Measurements from ENCODE around the gene RPH3AL.

Gene RPH3AL

DNA sequence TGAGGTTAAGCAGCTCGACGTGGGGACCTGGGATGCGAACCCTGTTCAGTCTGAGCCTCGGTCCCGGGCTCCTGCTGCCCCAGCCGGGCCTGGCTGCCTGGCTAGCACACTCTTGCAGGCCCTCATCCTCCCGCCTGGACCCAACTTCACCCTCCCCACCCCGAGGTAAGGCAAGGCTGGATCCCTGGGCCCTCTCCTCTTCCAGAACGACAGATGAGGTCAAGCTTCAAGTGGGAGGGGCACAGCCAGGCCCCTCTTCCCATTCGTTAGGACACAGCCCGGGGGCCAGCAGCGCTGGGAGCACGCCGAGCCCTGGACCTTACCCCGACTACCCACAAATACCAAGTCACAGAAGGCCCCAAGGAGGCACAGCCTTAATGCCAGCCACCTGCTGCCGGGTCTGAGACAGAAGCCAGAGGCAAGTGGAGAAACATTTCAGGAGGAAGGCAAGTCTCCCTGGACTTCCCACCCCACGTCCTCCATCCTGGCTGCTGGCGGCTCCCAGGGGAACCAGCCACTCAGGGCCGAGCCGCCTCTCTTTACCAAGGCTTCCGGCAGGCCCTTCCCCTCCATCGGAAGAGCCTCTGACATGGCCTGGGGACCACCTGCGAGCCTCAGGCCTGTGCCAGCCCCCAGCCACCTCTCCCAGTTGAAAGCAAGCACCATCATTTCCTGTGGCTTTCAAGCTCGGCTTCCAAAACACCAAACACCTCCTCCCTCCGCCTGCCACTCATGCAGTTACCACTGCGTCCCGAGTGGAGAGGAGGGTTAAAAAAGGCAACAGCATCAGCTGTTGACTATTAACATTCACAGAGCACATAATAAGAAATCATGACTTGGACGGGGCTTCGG lies 59.9 kb downstream of the RPH3AL start:
- TF ChIP-seq TCF12 (IDR thresholded peaks at IDR 0.05; ENCODE audit: low read depth) (no peak), EGR1 (IDR thresholded peaks at IDR 0.05) (no peak), CREB1 (IDR thresholded peaks at IDR 0.05; ENCODE audit: low read depth) (no peak), FOXM1 (IDR thresholded peaks at IDR 0.05; ENCODE audit: borderline replicate concordance, low read depth) (no peak), ZBTB7A (IDR thresholded peaks at IDR 0.05; ENCODE audit: low read depth) (no peak), YY1 (IDR thresholded peaks at IDR 0.05; ENCODE audit: low read depth) (no peak), EP300 (IDR thresholded peaks at IDR 0.05; ENCODE audit: borderline replicate concordance) (no peak), NFIC (IDR thresholded peaks at IDR 0.05) (no peak), CEBPB (IDR thresholded peaks at IDR 0.05) (no peak)
- TF ChIP-seq, protein P1, sequence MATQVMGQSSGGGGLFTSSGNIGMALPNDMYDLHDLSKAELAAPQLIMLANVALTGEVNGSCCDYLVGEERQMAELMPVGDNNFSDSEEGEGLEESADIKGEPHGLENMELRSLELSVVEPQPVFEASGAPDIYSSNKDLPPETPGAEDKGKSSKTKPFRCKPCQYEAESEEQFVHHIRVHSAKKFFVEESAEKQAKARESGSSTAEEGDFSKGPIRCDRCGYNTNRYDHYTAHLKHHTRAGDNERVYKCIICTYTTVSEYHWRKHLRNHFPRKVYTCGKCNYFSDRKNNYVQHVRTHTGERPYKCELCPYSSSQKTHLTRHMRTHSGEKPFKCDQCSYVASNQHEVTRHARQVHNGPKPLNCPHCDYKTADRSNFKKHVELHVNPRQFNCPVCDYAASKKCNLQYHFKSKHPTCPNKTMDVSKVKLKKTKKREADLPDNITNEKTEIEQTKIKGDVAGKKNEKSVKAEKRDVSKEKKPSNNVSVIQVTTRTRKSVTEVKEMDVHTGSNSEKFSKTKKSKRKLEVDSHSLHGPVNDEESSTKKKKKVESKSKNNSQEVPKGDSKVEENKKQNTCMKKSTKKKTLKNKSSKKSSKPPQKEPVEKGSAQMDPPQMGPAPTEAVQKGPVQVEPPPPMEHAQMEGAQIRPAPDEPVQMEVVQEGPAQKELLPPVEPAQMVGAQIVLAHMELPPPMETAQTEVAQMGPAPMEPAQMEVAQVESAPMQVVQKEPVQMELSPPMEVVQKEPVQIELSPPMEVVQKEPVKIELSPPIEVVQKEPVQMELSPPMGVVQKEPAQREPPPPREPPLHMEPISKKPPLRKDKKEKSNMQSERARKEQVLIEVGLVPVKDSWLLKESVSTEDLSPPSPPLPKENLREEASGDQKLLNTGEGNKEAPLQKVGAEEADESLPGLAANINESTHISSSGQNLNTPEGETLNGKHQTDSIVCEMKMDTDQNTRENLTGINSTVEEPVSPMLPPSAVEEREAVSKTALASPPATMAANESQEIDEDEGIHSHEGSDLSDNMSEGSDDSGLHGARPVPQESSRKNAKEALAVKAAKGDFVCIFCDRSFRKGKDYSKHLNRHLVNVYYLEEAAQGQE (IDR thresholded peaks at IDR 0.05; ENCODE audit: low read depth), result no peak

DNA sequence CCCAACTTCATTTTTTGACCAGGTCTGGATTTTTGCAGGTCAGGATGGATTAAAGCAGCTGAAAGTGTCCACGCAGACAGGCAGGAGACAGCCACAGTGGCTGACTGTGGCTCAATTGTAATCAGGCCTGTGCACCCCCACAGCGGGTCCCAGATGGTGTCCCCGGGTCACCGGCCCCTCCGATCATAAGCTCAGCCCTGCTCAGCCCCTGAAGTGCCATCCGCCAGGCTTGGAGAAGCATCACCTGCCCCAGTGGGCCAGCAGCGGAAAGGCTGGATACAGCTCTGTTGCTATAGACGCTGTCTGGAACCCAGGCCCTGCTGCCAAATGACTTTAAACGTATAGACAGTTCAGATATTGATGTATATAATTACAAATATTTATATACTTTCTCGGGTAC lies 60.6 kb downstream of the RPH3AL start:
- no peak for TF ChIP-seq TCF12 (IDR thresholded peaks at IDR 0.05; ENCODE audit: low read depth)

DNA sequence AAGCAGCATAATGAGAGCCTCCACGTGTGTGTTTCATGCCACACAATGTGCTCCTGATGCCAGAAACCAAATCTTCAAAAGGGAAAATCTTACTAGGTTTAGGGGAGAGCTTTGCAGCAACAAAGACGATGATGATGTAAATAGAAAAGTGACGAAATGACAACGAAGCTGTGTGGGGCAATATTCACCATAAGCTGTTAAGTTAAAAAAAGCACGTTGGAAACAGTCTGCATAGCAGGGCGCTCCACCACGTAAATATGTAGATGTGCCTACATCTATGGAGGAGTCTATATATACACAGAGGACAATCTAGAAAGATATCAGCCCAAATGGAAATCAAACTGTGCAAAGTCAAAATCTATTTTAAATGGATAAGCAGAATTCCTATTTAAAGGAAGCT lies 61.0 kb downstream of the RPH3AL start:
- no peak for TF ChIP-seq NFIC (IDR thresholded peaks at IDR 0.05)
- no peak for TF ChIP-seq YY1 (IDR thresholded peaks at IDR 0.05; ENCODE audit: low read depth)
- no peak for TF ChIP-seq TCF12 (IDR thresholded peaks at IDR 0.05; ENCODE audit: low read depth)
- TF ChIP-seq EP300 (IDR thresholded peaks at IDR 0.05; ENCODE audit: borderline replicate concordance), result no peak

DNA sequence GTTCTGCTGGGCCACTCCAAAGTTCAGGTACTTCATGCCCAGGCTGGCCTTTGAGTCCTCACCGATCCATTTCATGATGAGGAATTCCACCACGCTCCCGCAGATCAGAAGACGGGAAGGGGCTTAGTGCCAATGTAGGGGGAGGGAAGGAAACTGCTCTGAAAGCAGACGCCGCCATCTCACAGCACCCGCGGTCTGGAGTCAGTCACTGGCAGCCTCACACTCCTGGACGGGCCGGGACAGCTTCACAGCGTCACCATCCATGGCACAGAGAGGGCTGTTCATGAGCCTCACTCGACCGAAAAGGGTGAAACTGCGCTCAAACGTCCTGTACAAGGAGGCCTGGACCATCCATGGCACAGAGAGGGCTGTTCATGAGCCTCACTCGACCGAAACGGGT lies 62.0 kb downstream of the RPH3AL start:
- no peak for TF ChIP-seq FOXM1 (IDR thresholded peaks at IDR 0.05; ENCODE audit: borderline replicate concordance, low read depth)

DNA sequence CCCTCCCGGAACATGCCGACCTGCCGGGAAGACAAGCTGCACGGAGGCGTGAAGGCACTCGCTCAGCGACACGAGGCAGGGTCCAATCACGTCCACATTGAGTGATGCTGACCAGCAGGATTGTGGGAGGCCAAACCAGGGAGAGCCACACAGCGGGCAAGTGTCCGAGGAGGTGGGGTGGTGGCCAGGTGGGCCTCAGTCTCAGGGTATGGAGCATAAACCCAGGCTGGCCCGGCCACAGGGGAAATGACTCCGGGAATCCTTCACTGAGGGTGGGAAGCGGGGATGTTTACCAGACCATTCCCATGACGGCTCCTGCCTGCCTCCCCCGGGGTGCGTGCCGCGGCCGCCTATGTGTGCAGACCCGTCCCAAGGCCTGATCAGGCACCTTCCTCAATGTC lies 62.5 kb downstream of the RPH3AL start:
- TF ChIP-seq TEAD4 (IDR thresholded peaks at IDR 0.05) (no peak), RAD21 (IDR thresholded peaks at IDR 0.05; ENCODE audit: low read depth) (no peak), YY1 (IDR thresholded peaks at IDR 0.05; ENCODE audit: low read depth) (no peak), NFIC (IDR thresholded peaks at IDR 0.05) (no peak), CREB1 (IDR thresholded peaks at IDR 0.05; ENCODE audit: low read depth) (no peak), TAF1 (IDR thresholded peaks at IDR 0.05; ENCODE audit: low read depth) (no peak), CEBPB (IDR thresholded peaks at IDR 0.05) (no peak), EP300 (IDR thresholded peaks at IDR 0.05; ENCODE audit: borderline replicate concordance) (no peak), TCF12 (IDR thresholded peaks at IDR 0.05; ENCODE audit: low read depth) (no peak), EGR1 (IDR thresholded peaks at IDR 0.05) (no peak), ZBTB7A (IDR thresholded peaks at IDR 0.05; ENCODE audit: low read depth) (no peak), FOXM1 (IDR thresholded peaks at IDR 0.05; ENCODE audit: borderline replicate concordance, low read depth) (no peak)
- TF ChIP-seq, protein P2, sequence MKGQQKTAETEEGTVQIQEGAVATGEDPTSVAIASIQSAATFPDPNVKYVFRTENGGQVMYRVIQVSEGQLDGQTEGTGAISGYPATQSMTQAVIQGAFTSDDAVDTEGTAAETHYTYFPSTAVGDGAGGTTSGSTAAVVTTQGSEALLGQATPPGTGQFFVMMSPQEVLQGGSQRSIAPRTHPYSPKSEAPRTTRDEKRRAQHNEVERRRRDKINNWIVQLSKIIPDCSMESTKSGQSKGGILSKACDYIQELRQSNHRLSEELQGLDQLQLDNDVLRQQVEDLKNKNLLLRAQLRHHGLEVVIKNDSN (IDR thresholded peaks at IDR 0.05), result no peak
- TF ChIP-seq, protein P1 (IDR thresholded peaks at IDR 0.05; ENCODE audit: low read depth), result no peak
- TF ChIP-seq, protein P3, sequence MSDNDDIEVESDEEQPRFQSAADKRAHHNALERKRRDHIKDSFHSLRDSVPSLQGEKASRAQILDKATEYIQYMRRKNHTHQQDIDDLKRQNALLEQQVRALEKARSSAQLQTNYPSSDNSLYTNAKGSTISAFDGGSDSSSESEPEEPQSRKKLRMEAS (IDR thresholded peaks at IDR 0.05), result no peak

DNA sequence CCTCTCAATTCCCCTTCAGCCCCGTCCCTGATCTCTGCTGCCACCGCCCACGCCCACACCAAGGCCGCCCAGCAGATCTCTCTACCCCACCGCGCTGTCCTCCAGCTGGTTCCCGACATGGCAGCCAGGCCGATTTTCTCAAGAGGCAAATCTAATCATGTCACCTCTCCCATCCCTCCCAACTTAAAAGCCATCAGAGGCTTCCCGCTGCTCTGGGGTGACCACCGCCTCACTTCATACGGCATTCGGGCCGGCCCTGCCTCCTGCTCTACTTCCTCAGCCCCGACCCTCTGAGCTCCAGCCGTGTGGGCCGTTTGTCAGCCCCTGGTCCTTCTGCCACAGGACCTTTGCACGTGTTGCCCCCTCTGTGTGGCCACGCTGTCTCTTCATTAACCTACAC lies 63.2 kb downstream of the RPH3AL start:
- TF ChIP-seq EP300 (IDR thresholded peaks at IDR 0.05; ENCODE audit: borderline replicate concordance) (no peak), YY1 (IDR thresholded peaks at IDR 0.05; ENCODE audit: low read depth) (no peak), TCF12 (IDR thresholded peaks at IDR 0.05; ENCODE audit: low read depth) (no peak), ZBTB7A (IDR thresholded peaks at IDR 0.05; ENCODE audit: low read depth) (no peak), TAF1 (IDR thresholded peaks at IDR 0.05; ENCODE audit: low read depth) (no peak), NFIC (IDR thresholded peaks at IDR 0.05) (no peak), RAD21 (IDR thresholded peaks at IDR 0.05; ENCODE audit: low read depth) (no peak), CEBPB (IDR thresholded peaks at IDR 0.05) (no peak), TEAD4 (IDR thresholded peaks at IDR 0.05) (no peak), FOXM1 (IDR thresholded peaks at IDR 0.05; ENCODE audit: borderline replicate concordance, low read depth) (no peak), EGR1 (IDR thresholded peaks at IDR 0.05) (no peak)
- TF ChIP-seq, protein P1 (IDR thresholded peaks at IDR 0.05; ENCODE audit: low read depth), result no peak
- TF ChIP-seq, protein P3 (IDR thresholded peaks at IDR 0.05), result no peak

Measured in Ishikawa (cell line).